ENCODE data around the gene TMCO2.

The TMCO2 gene

DNA sequence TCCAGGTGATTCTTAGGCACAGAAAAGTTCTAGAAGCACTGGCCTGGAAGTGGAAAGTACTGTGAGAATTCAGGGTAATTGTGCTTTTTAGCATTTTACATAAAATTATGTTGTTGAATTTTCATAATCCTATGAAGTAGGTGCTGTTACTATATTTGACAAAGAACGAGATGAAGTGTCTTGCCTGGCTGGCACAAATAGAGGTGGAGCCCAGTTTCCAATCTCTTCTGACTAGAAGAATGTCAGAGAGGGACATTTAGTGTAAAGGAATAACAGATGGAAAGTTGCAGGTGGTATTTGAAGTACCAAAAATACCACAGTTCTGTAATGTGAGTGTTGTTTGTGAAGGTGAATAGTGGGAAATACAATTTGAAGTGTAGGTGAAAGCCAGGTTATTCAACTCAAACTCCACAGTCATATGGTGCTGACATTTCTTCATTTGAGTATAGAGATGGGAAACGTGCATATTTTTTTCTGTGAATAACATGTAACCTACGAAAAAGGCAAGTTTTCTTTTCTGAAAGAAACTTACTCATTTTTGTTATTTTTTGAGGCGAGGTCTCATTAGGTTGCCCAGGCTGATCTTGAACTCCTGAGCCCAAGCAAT, 3.5 kb upstream of the TMCO2 start:
- Mint-ChIP-seq H3K9me3 (no peaks in the 10 kb centered on the region), H3K4me3 (no peak overlapping the region), H3K27ac (no peak overlapping the region), H3K4me1 (peaks cover 5 to 7% of the 10 kb centered on the region in 2 donors), H3K36me3 (peaks cover 5 to 14% of the 10 kb centered on the region in 2 donors), H3K27me3 (no peaks in the 10 kb centered on the region)
- DNase-seq = no peak
- no peak for ATAC-seq (replicated peaks)

DNA sequence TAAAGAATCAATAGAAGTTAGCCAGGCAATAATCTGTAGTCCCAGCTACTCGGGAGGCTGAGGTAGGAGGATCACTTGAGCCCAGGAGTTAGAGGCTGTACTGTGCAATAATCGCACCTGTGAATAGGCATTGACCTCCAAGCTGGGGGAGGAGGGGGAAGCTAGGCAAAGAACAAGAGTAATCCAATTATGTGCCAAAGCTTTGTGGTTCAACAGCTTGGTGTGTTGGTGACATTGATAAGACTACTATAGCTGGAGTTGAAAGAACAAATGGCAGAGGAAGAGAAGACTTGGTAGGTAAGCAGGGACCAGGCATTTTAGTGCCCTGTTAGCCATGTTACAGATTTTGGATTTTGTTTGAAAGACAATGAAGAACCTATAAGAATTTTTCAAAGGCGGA, 2.1 kb upstream of the TMCO2 start:
- DNase-seq = no peak
- Mint-ChIP-seq H3K4me1 (peaks cover 5 to 7% of the 10 kb centered on the region in 2 donors), H3K27me3 (no peaks in the 10 kb centered on the region), H3K27ac (no peak overlapping the region), H3K4me3 (no peak overlapping the region), H3K9me3 (no peaks in the 10 kb centered on the region), H3K36me3 (peaks cover 4 to 5% of the 10 kb centered on the region in 2 donors)
- no peak for ATAC-seq (replicated peaks)

DNA sequence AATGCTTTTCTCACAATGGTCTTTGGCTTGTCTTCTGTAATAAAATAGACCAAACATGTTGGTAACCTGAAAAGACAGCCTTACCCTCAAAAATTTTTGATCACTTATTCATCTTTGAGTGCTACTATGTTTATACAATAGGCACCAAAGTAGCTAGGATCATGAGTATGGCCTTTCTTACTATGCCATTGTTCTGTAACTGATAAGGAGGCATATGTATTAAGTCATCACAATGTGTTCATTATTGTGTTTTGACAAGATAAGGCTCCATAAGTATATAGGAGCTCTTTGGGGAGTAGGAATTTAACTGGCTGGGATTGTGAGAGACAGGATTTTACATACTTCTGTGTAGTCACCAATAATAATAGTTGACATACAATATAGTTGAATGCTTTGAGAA, 675 bp downstream of the TMCO2 start:
- H3K9me3 Mint-ChIP-seq = no peaks in the 10 kb centered on the region
- no peaks in the 10 kb centered on the region for H3K27me3 Mint-ChIP-seq
- no peaks in the 10 kb centered on the region for H3K4me1 Mint-ChIP-seq
- no peak overlapping the region for H3K27ac Mint-ChIP-seq
- ATAC-seq (replicated peaks) (no peak), DNase-seq (no peak)
- H3K4me3 Mint-ChIP-seq = no peak overlapping the region
- no peaks in the 10 kb centered on the region for H3K36me3 Mint-ChIP-seq

DNA sequence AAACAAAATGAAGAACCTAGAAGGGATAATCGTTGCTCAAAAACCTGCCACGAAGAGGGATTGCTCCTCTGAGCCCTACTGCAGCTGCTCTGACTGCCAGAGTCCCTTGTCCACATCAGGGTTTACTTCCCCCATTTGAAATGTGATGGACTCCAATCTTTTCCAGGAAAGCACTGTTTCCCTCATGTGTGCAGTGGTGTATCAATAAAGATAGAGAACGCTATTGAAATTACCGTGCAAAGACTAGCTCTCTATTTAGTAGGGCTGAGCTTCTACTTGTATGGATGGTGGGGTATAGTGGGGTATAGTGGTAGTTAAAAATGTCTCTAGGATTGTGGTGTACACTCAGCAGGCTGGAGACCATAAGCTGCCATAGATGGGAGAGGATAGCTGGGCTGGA, 3.7 kb downstream of the TMCO2 start:
- Mint-ChIP-seq H3K27ac (no peak overlapping the region), H3K9me3 (no peaks in the 10 kb centered on the region), H3K27me3 (no peaks in the 10 kb centered on the region), H3K4me3 (no peak overlapping the region), H3K4me1 (peaks cover 2 to 4% of the 10 kb centered on the region in 2 donors), H3K36me3 (peaks cover 0 to 7% of the 10 kb centered on the region in 2 donors)
- no peak for ATAC-seq (replicated peaks)
- no peak for DNase-seq

DNA sequence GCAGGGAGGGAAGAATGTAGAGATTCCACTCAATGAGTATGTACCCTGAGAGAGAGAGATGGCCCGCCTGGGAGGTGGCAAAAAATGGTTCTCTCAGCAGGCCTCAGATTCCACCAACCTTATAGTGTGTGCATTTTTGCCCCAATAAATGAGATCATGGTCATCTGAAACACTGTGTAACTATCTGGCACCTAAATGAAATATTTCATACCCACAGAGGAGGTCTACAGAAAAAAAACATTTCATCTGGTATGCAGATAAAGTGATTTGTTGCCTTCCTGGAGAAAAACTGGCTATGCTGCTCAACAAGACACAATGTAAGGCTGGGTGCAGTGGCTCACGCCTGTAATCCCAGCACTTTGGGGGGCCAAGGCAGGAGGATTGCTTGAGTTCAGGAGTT, 4.9 kb downstream of the TMCO2 start:
- Mint-ChIP-seq H3K36me3 (peaks cover 0 to 7% of the 10 kb centered on the region in 2 donors), H3K4me3 (no peak overlapping the region), H3K27ac (no peak overlapping the region), H3K27me3 (no peaks in the 10 kb centered on the region), H3K9me3 (no peaks in the 10 kb centered on the region), H3K4me1 (peaks cover 2 to 4% of the 10 kb centered on the region in 2 donors)
- ATAC-seq (replicated peaks) (no peak), DNase-seq (no peak)

DNA sequence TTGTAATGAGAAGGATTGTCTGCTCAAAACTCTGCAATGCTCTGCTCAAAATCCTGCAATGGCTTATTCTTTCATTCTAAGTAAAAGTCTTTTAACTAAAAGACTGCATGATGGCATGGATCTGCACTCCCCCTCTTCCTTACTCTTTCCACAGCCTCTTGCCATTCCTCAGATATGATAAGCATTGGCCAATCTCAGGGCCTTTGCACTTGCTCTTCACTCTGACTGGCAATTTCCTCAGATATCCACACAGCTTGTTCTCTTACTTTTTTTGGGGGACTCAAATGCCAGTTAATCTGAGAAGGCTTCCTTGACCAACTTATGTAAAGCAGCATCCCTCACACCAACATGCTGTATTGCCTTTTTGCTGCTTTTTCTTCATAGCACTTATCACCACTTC, 7.5 kb downstream of the TMCO2 start:
- Mint-ChIP-seq H3K27me3 (no peaks in the 10 kb centered on the region), H3K4me1 (peaks cover 4 to 7% of the 10 kb centered on the region in 2 donors)

DNA sequence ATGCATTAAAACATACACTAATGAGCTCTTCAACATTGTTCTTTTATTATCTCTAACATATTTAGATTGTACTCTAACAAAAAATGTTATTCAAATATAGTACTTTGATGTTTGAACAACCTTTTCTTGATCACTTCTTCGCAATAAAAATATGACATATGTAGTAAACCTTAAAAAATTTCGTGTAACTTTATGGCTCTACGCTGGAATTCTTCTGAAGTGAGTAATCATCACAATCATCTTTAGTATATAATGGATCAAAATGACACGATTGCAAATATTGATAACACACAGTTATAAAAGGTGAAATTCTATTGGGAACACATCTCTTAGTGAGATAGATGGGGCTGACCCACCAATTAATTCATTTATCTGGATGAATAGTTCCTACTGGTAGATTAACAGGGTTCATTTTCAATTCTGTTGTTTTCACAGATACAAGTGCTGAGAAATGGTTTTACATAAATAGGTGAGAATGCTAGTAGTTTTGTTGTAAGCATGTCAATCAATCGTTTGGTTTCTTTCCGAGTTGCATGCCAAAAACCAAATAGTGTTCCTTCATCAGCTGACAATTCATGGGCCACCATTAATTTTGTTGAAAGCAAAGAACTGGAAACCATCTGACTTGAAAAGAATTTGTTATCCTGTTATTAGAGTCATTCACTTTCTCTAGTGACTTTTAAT, 8.8 kb downstream of the TMCO2 start:
- Mint-ChIP-seq H3K4me3 (peak overlapping the region; percentile 46 to 97), H3K9me3 (no peaks in the 10 kb centered on the region), H3K4me1 (peaks cover 4 to 7% of the 10 kb centered on the region in 2 donors), H3K36me3 (peaks cover 0 to 15% of the 10 kb centered on the region in 2 donors), H3K27me3 (no peaks in the 10 kb centered on the region), H3K27ac (peak overlapping the region; percentile 9)
- no peak for DNase-seq
- ATAC-seq (replicated peaks) = no peak

More for the DNA sequence above, 7.5 kb downstream of the TMCO2 start:
- Mint-ChIP-seq H3K9me3 (no peaks in the 10 kb centered on the region), H3K4me3 (no peak overlapping the region), H3K27ac (no peak overlapping the region), H3K36me3 (peaks cover 0 to 10% of the 10 kb centered on the region in 2 donors)
- DNase-seq = no peak
- no peak for ATAC-seq (replicated peaks)

DNA sequence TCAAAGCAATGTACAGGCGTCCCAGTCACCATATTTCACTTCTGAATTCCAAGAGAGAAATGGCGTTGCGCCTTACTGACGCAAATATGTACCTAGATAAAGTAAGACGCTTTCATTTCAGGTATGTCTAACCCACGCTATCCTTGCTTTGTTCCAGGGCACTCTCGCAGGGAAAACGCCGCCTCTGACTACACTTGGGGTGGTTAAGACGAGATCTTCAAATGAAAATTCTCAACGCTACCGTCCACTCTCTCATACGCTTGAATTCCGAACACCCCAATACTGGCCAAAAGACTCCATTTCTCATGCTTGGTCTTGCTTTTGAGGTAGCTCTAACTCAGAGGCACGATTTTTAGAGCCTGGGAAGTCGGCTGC, 9.6 kb downstream of the TMCO2 start:
- H3K4me1 Mint-ChIP-seq = peaks cover 4 to 7% of the 10 kb centered on the region in 2 donors

DNA sequence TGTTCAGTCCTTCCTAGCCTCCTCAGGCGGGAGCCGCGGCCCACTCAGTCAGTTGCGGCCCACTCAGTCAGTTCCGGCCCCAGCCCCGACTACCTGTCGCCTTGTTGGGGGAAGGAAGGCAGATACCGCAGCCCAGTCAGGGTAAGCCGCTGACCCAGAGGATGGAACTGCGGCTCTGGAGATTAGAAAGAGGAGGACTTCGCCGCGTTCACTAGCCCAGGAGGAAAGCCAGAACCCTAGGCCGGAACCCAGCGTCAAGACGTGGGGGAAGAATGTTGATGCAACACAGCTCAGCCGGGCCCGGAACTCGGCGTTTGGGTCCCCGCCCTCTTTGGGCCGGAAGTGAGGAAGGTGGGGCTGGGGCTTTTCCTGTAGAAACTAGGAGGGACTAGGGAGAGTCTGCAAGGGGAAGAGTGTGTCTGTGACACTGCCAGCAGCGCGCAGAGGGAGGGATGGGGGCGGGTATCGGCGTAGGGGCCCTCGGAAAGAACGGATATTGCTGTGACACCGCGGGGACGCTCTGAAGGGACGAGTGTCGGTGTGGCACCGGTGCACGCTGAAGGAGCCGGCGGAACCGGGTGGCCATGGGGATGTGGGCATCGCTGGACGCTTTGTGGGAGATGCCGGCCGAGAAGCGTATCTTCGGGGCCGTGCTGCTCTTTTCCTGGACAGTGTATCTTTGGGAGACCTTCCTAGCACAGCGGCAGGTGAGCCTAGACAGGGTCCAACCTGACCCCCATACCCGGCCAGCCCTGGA, 10.1 kb downstream of the TMCO2 start, which contains the start of gene ZMPSTE24:
ZMPSTE24 (plus strand) TSS at position 549 of the 757 bp plus-strand sequence; CDS start at position 585, 36 bp downstream.
- Mint-ChIP-seq H3K9me3 (no peaks in the 10 kb centered on the region), H3K4me3 (peak within 1 kb of the TSS; percentile 95 to 97), H3K36me3 (peaks cover 4 to 27% of the 10 kb centered on the region in 2 donors), H3K27me3 (no peaks in the 10 kb centered on the region), H3K27ac (peak within 1 kb of the TSS; percentile 100), H3K4me1 (peaks cover 10 to 11% of the 10 kb centered on the region in 2 donors)
- peak; percentile 98 for ATAC-seq (replicated peaks)
- DNase-seq = peak; percentile 94

More for the DNA sequence above, 9.6 kb downstream of the TMCO2 start:
- Mint-ChIP-seq H3K27ac (peak overlapping the region; percentile 100), H3K9me3 (no peaks in the 10 kb centered on the region), H3K4me3 (peak overlapping the region; percentile 95 to 97), H3K27me3 (no peaks in the 10 kb centered on the region), H3K36me3 (peaks cover 0 to 23% of the 10 kb centered on the region in 2 donors)
- DNase-seq (no peak), ATAC-seq (replicated peaks) (no peak)

DNA sequence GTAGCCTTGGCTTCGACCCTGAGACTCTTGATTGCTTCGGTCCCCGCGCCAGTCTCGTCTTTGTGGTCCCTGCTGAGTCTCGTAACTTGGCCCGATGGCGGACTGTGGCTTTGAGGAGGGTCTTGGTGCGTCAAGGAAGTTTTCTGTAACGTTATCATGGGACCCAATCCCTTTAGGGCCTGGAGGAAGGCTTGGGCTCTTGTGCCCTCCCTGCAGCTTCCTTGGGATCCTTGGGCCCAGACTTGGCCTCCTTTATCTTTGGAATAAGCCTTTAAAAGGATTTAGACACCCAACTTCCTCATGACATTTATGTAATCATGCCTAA, 10.7 kb downstream of the TMCO2 start:
- peaks cover 14 to 15% of the 10 kb centered on the region in 2 donors for H3K4me1 Mint-ChIP-seq
- H3K27ac Mint-ChIP-seq = peak overlapping the region; percentile 100
- no peak for DNase-seq

DNA sequence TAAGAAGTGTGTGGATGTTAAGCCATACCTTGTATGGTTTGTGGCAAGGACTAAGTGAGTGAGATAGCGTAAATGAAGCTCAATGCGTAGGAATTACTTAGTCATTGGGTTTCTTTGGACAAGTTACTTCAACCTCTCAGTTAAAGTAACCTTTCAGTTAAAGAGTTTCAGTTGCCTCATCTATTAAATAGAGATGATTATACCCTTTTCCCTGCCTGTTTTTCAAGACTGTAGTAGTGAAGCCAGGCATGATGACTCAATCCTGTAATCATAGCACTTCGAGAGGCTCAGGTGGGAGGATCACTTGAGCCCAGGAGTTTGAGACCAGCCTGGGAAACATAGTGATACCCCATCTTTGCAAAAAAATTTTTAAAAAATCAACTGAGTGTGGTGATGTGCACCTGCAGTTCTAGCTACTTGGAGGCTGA, 16.6 kb downstream of the TMCO2 start:
- no peak overlapping the region for H3K4me3 Mint-ChIP-seq
- DNase-seq (no peak), ATAC-seq (replicated peaks) (peak; percentile 77 to 80)
- peaks cover 9 to 11% of the 10 kb centered on the region in 2 donors for H3K4me1 Mint-ChIP-seq
- H3K9me3 Mint-ChIP-seq = no peaks in the 10 kb centered on the region
- H3K36me3 Mint-ChIP-seq = peaks cover 18 to 32% of the 10 kb centered on the region in 2 donors
- no peak overlapping the region for H3K27ac Mint-ChIP-seq
- H3K27me3 Mint-ChIP-seq = no peaks in the 10 kb centered on the region

More for the DNA sequence above, 10.7 kb downstream of the TMCO2 start:
- no peak for ATAC-seq (replicated peaks)
- peaks cover 8 to 33% of the 10 kb centered on the region in 2 donors for H3K36me3 Mint-ChIP-seq
- H3K9me3 Mint-ChIP-seq = no peaks in the 10 kb centered on the region
- peak overlapping the region; percentile 95 to 97 for H3K4me3 Mint-ChIP-seq
- no peaks in the 10 kb centered on the region for H3K27me3 Mint-ChIP-seq

DNA sequence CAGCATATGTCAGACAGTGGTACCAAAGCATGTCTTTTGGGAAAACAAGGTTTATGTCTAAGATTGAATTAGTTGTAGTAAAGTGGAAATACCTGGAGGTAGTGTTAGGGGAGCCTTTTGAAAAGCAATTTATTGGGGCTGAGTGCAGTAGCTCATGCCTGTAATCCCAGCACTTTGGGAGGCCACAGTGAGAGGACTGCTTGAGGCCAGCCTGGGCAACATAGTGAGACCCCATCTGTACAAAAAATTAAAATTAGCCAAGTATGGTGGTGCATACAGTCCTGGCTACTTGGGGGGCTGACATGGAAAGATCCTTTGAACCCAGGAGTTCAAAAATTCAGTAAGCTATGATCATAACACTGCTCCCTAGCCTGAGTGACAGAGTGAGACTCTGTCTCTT, 17.6 kb downstream of the TMCO2 start:
- no peak for ATAC-seq (replicated peaks)
- no peak overlapping the region for H3K4me3 Mint-ChIP-seq
- H3K36me3 Mint-ChIP-seq = peaks cover 23 to 38% of the 10 kb centered on the region in 2 donors
- H3K4me1 Mint-ChIP-seq = peaks cover 7 to 11% of the 10 kb centered on the region in 2 donors
- no peak for DNase-seq
- no peaks in the 10 kb centered on the region for H3K9me3 Mint-ChIP-seq
- H3K27ac Mint-ChIP-seq = no peak overlapping the region
- no peaks in the 10 kb centered on the region for H3K27me3 Mint-ChIP-seq

DNA sequence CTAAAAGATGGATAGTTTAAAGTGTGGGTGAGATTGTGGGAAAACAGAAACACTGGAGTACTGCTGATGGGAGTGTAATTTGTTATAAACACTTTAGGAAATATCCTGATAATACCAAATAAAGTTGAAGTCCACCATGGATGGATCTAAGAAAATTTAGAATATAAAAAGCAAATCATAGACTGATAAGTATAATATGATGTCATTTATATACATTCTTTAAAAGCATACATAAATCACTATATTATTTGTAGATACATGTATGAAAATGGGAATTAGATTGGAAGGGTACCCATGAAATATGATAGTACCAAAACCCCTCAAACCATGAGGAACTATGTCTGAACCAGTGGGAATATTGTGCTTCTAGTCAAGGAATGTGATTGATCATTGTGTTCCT, 18.2 kb downstream of the TMCO2 start:
- no peaks in the 10 kb centered on the region for H3K27me3 Mint-ChIP-seq
- H3K36me3 Mint-ChIP-seq = peaks cover 27 to 43% of the 10 kb centered on the region in 2 donors
- DNase-seq (no peak), ATAC-seq (replicated peaks) (no peak)
- H3K27ac Mint-ChIP-seq = no peak overlapping the region
- no peak overlapping the region for H3K4me3 Mint-ChIP-seq
- H3K4me1 Mint-ChIP-seq = peaks cover 11% of the 10 kb centered on the region in 2 donors
- no peaks in the 10 kb centered on the region for H3K9me3 Mint-ChIP-seq

DNA sequence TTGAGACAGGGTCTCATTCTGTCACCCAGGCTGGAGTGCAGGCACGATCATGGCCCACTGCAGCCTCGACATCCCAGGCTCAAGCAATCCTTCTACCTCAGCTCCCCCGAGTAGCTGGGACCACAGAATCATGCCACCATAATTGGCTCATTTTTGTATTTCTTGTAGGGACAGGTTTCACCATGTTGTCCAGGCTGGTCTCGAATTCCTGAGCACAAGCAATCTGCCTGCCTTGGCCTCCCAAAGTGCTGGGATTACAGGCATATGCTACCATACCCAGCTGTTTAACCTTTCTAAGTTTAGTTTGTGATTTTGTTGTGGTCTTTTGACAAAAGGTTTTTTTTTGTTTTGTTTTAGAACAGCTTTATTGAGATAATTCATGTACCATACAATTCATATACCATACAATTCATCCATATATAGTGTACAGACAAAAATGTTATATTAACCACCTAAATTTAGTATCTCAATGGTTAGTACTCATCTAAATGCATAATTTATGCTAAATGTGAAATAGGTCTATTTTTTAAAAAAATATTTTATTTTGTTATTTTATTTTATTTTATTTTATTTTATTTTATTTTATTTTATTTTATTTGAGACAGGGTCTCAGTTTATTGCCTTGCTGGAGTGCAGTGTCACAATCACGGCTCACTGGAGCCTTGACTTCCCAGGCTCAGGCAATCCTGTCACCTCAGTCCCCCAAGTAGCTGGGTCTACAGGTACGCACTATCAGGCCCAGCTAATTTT, 19.2 kb downstream of the TMCO2 start:
- no peak for ATAC-seq (replicated peaks)
- Mint-ChIP-seq H3K27ac (no peak overlapping the region), H3K27me3 (no peaks in the 10 kb centered on the region), H3K4me3 (no peak overlapping the region), H3K9me3 (no peaks in the 10 kb centered on the region), H3K4me1 (peaks cover 11% of the 10 kb centered on the region in 2 donors), H3K36me3 (peaks cover 29 to 39% of the 10 kb centered on the region in 2 donors)
- no peak for DNase-seq
